Activated naive CD4-positive, alpha-beta T cell treated with anti-CD3 and anti-CD28 coated beads, Interleukin-2, amount 10 ng/mL, durations not matched to agents 7 days and 5 days (primary cell): ENCODE results near the gene CIITA.

Source experiments
- CTCF ChIA-PET: fragments of 350-600 bp; sonication (Branson Sonifier 250); formaldehyde crosslinking; loops from one replicate; lab custom pipeline; 2021; ENCODE audit warnings: antibody characterized with exemption; lab: Charles Lee
- DNase-seq: peaks from one replicate; pipeline ENCODE4 v3.0.0-alpha.2; 2020
- H3K27ac Mint-ChIP-seq: one replicate; pipeline ENCODE4 v1.8.0; 2021; ENCODE audit warnings: mild to moderate bottlenecking, moderate library complexity, mixed read lengths
- H3K27me3 Mint-ChIP-seq: one replicate; pipeline ENCODE4 v1.8.0; 2021; ENCODE audit warnings: mild to moderate bottlenecking, mixed read lengths
- H3K36me3 Mint-ChIP-seq: one replicate; pipeline ENCODE4 v1.8.0; 2021; ENCODE audit warnings: mixed read lengths
- H3K4me1 Mint-ChIP-seq: one replicate; pipeline ENCODE4 v1.8.0; 2021; ENCODE audit warnings: mixed read lengths
- H3K4me3 Mint-ChIP-seq: one replicate; pipeline ENCODE4 v1.8.0; 2021; ENCODE audit warnings: mild to moderate bottlenecking, moderate library complexity, mixed read lengths
- H3K9me3 Mint-ChIP-seq: one replicate; pipeline ENCODE4 v1.8.0; 2021; ENCODE audit warnings: mixed read lengths

CIITA gene

DNA sequence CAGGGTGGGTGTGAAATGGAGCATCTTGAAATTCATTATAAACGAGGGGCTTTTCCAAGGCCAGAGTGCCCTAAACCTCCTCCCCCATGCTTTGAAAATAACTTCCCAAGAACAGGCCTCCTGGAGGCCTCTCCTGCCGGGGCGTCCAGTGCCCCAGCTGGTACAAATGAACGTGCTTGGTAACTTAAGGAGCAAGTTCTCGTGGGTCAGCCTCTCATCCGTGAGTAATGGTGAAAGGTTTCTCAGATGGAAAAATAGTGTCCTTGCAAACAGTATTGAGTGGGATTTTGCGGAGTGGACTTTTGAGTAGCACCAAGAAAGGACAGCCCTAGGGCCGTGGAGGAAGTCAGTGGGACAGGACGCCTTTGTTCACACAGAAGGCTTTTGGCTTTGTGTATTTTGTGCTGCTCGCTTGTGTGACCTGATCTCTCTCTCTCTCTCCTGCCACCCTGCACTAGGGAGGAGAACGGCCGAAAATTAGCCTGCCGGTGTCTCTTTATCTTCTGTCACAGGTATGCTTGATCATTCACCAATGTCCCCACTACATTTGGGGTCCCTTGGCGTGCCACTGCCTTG lies 102.0 kb downstream of the CIITA start:
- CTCF ChIA-PET = interaction anchor here (1.8 kb wide), 1 partner anchor 278 kb away, joined by 3 read pairs; the partner anchor contains the start of gene SOCS1
- Mint-ChIP-seq H3K9me3 (no peaks in the 10 kb centered on the region), H3K36me3 (peaks cover 72% of the 10 kb centered on the region), H3K4me3 (no peak overlapping the region), H3K27me3 (no peaks in the 10 kb centered on the region), H3K27ac (no peak overlapping the region), H3K4me1 (peaks cover 73% of the 10 kb centered on the region)
- no peak for DNase-seq

DNA sequence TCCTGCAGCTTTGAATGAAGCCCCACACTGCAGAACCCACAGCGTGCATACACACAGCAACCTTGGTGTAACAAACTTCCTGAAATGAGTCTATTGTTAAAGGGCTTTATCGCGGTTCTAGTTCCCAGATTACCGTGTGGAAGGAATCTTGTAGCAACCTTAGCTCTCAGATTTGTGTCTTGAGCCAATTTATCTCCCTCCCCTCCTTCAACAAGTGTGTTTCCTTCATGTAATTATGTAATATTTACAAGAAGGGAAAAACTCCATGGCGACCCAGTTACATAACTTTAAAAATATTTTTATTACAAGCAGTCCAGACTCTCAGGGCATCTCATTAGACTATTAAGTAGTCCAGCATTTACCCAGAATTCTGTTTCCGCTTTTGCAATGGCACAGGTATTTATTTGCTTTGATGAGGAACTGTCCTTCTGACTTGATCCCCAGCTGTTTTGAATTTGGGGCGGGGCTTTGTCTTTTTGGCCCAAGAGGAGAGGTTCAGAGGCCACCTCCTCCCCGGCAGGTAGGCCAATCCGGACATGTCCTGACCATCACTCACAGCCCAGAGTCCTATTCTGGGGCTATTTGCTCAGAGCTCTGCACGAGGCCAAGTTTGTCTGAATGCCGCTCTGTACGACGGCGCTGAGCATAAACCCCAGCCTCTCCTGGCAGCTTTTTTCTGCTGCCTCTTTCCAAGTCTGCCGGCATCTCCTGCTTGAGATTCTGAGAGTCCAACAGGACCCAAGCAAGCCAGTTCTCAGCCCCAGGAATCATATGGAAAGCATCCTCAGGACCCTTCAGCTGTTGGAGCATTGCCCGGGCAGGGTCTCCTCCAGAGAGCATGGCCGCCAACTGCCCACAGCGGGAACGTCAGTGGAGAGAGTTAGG lies 103.0 kb downstream of the CIITA start:
- Mint-ChIP-seq H3K27me3 (no peaks in the 10 kb centered on the region), H3K4me1 (peaks cover 71% of the 10 kb centered on the region), H3K36me3 (peaks cover 73% of the 10 kb centered on the region), H3K9me3 (no peaks in the 10 kb centered on the region), H3K4me3 (no peak overlapping the region), H3K27ac (no peak overlapping the region)
- CTCF ChIA-PET = interaction anchor here (0.6 to 1.8 kb wide), 7 partner anchors 9 to 551 kb away, joined by 3 to 6 read pairs (median 4); partner anchors contain the start of genes CLEC16A and SOCS1
- no peak for DNase-seq

- no peak overlapping the region for H3K4me3 Mint-ChIP-seq
- H3K27me3 Mint-ChIP-seq = no peaks in the 10 kb centered on the region
- CTCF ChIA-PET = interaction anchor here (0.6 to 1.8 kb wide), 7 partner anchors 10 to 550 kb away, joined by 3 to 6 read pairs (median 4); partner anchors contain the start of genes CLEC16A and SOCS1
- H3K27ac Mint-ChIP-seq = no peak overlapping the region
- peaks cover 77% of the 10 kb centered on the region for H3K36me3 Mint-ChIP-seq
- H3K4me1 Mint-ChIP-seq = peaks cover 73% of the 10 kb centered on the region
- no peak for DNase-seq
- H3K9me3 Mint-ChIP-seq = no peaks in the 10 kb centered on the region
Observed at GRCh38 chr16:10980813-10981212, 103.8 kb downstream of the CIITA start.

DNA sequence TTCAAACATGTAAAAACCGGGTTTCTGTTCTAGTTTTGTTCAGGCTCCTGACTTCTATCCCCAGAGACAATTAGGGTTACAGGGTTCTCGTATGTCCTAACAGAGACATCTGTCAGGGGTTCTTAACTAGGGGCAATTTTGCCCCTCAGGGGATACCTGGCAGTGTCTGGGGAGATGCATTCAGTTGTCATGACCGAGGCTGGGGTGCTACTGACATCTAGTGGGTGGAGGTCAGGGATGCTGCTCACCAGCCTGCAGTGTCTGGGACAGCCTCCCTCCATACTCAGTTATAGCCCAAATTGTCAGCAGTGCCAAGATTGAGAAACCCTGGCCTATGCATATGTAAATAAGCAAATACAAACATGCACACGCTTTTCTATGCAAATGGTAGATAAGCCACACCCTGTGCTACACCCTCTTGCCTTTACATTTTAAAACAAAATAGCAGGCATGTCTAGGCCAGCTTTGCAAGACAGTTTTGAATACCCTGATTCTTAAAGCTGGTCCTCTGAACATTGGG lies 104.8 kb downstream of the CIITA start:
- H3K27me3 Mint-ChIP-seq = no peaks in the 10 kb centered on the region
- H3K9me3 Mint-ChIP-seq = no peaks in the 10 kb centered on the region
- H3K4me3 Mint-ChIP-seq = no peak overlapping the region
- CTCF ChIA-PET = interaction anchor here (1.1 to 2.9 kb wide), 5 partner anchors 10 to 125 kb away, joined by 3 to 22 read pairs (median 3); no protein-coding TSS in a partner anchor
- H3K36me3 Mint-ChIP-seq = peaks cover 75% of the 10 kb centered on the region
- H3K27ac Mint-ChIP-seq = no peak overlapping the region
- peak; percentile 73 for DNase-seq
- H3K4me1 Mint-ChIP-seq = peaks cover 73% of the 10 kb centered on the region

DNA sequence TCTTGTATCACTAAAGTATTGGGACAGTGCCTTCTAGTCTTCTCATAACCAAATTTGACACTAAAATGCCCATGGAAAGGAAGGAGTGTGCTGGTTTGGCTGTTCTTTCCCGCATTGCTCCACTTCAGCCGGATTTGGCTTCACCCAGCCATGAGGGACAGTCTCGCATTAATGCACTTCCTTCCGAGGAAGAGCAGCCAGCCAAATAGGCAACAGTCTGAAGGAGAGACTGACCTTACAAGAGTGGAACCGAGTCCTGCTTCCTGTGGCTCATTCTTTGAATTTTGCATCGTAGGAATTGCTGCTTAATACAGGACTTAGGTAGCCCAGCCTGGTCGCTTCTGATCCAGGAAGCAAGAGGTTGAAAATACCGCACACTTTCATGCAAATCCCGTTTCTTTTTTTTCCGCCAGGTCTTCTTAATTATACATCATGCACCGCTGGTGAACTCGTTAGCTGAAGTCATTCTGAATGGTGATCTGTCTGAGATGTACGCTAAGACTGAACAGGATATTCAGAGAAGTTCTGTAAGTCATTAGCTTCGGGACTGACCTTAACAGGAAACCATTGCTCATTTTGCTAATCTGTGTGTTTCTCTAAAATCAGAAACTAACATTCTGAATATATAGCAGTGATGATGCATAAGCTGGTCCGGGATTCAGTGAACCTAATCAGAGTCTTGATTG lies 105.6 kb downstream of the CIITA start:
- H3K9me3 Mint-ChIP-seq = no peaks in the 10 kb centered on the region
- DNase-seq = no peak
- H3K4me3 Mint-ChIP-seq = no peak overlapping the region
- no peak overlapping the region for H3K27ac Mint-ChIP-seq
- no peaks in the 10 kb centered on the region for H3K27me3 Mint-ChIP-seq
- CTCF ChIA-PET = interaction anchor here (0.6 to 2.9 kb wide), 22 partner anchors 9 to 389 kb away, joined by 3 to 22 read pairs (median 4); partner anchors contain the start of gene SOCS1
- peaks cover 72% of the 10 kb centered on the region for H3K4me1 Mint-ChIP-seq
- peaks cover 70% of the 10 kb centered on the region for H3K36me3 Mint-ChIP-seq

DNA sequence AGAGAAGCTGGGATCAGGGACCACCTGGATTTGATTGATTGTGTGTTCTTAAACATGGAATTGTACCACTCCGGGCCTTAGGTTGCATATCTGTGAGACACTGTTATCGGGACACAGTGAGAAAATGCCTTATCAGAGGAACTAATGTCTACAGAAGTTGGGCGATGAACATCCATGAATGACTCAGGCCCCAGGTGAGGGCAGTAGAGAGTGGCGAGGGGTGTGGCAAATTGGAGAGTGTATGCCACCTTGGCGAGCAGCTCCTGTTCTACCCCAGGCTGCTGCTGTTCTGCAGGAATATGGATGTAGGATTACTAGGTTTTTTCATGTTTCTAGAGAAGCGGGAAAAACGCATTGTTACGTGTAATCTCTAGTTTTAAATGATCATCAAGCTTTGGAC lies 106.2 kb downstream of the CIITA start:
- H3K27ac Mint-ChIP-seq = peak overlapping the region; percentile 29
- H3K9me3 Mint-ChIP-seq = no peaks in the 10 kb centered on the region
- no peak overlapping the region for H3K4me3 Mint-ChIP-seq
- no peaks in the 10 kb centered on the region for H3K27me3 Mint-ChIP-seq
- peaks cover 66% of the 10 kb centered on the region for H3K36me3 Mint-ChIP-seq
- peaks cover 72% of the 10 kb centered on the region for H3K4me1 Mint-ChIP-seq
- DNase-seq = peak; percentile 40
- CTCF ChIA-PET = interaction anchor here (0.6 to 2.9 kb wide), 23 partner anchors 9 to 389 kb away, joined by 3 to 22 read pairs (median 4); partner anchors contain the start of gene SOCS1

- H3K27ac Mint-ChIP-seq = no peak overlapping the region
- H3K9me3 Mint-ChIP-seq = no peaks in the 10 kb centered on the region
- no peak overlapping the region for H3K4me3 Mint-ChIP-seq
- H3K27me3 Mint-ChIP-seq = no peaks in the 10 kb centered on the region
- peaks cover 62% of the 10 kb centered on the region for H3K36me3 Mint-ChIP-seq
- H3K4me1 Mint-ChIP-seq = peaks cover 73% of the 10 kb centered on the region
- CTCF ChIA-PET = interaction anchor here (0.9 to 2.9 kb wide), 9 partner anchors 13 to 813 kb away, joined by 3 to 22 read pairs (median 8); partner anchors contain the start of gene SOCS1
- DNase-seq = no peak
Observed at GRCh38 chr16:10984509-10984908, 107.5 kb downstream of the CIITA start.
